Fibroblast of pulmonary artery (primary cell): ENCODE measurements around the gene OTUD4.

Source experiments
- DNase-seq: peaks from one replicate; pipeline ENCODE4 v3.0.0-alpha.2; 2010; ENCODE audit warnings: low read depth
- H3K4me3 ChIP-seq: replicated peaks from 2 replicates; pipeline ENCODE4 v1.5.1; 2011; ENCODE audit warnings: low read depth, mild to moderate bottlenecking, control low read depth, low read length, moderate library complexity
- CTCF ChIP-seq: IDR thresholded peaks from 2 replicates; pipeline ENCODE4 v1.5.1; 2011; ENCODE audit warnings: mild to moderate bottlenecking, control low read depth, low read length, inconsistent platforms; ENCODE audit errors: missing control alignments

Gene OTUD4

GRCh38 chr4:145195167-145195952 is 15.0 kb upstream of the OTUD4 start:
- DNase-seq: no peak
- H3K4me3 ChIP-seq: no peak overlapping the region
- no peak for TF ChIP-seq CTCF

DNA sequence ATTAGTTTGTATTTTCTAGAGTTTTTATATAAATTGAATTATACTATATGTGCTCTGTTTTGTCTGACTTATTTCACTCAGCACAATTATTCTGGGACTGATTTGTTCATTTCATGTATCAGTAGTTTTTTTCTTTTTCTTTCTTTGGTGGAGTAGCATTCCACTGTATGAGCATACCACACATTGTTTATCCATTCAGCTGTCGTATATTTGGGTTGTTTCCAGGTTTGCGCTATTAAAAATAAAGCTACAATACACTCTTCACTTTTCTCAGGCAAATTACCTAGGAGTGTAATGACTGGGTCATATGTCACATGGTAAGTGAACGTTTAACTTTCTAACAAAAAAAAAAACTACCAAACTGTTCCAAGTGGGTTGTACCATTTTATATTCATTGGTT is 9.6 kb upstream of the OTUD4 start:
- H3K4me3 ChIP-seq: no peak overlapping the region
- peak; percentile 29 for DNase-seq
- TF ChIP-seq CTCF: no peak

GRCh38 chr4:145186729-145187128 is 6.3 kb upstream of the OTUD4 start:
- H3K4me3 ChIP-seq: no peak overlapping the region
- no peak for DNase-seq
- TF ChIP-seq CTCF: no peak

- DNase-seq: no peak
- H3K4me3 ChIP-seq: no peak overlapping the region
- TF ChIP-seq CTCF: no peak
Measured at GRCh38 chr4:145183581-145183980, 3.2 kb upstream of the OTUD4 start.

DNA sequence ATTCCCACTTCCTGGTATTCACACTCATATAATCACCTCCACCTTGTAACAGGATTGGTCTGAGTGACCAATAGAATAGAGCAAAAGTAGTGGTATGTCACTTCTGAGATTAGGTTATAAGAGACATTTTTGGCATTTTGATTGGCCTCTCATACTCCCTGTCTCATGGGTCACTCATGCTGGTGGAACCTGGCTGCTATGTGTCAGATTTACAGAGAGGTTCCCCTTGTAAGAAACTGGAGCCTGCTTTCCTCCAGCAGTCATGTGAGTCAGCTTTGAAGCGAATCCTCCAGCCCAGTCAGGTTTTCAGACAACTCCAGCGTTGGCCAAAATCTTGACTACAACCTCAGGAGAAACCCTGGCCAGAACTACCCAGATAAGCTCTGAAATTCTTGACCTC is 2.6 kb upstream of the OTUD4 start:
- no peak for TF ChIP-seq CTCF
- no peak for DNase-seq

DNA sequence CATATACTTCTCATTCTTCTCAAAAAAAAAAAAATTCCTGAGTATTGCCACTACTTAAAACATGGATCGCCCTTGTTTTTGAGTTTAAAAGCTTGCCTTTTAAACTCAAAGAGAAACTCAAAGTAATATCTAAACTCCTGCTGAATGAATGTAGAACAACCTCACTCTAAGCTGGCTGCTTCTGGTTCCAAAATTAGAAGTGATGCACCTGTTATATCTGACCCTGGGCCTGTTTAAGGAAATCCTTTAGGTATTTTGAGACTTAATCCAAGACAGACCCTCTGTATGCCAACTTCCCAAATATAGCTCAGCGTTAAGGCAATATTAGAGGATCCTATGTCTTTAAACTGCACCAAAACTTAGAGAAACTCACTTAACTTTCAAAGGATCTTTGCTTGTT is 1.8 kb upstream of the OTUD4 start:
- TF ChIP-seq CTCF: no peak
- no peak overlapping the region for H3K4me3 ChIP-seq
- DNase-seq: no peak

More for the DNA sequence above, 2.6 kb upstream of the OTUD4 start:
- no peak overlapping the region for H3K4me3 ChIP-seq

GRCh38 chr4:145181091-145181501 is 707 bp upstream of the OTUD4 start:
- DNase-seq: no peak
- no peak for TF ChIP-seq CTCF
- peak overlapping the region; percentile 85 for H3K4me3 ChIP-seq

- DNase-seq: peak; percentile 39
- peak overlapping the region; percentile 85 for H3K4me3 ChIP-seq
Measured at GRCh38 chr4:145179861-145180297, 510 bp downstream of the OTUD4 start.
